Mesenchymal stem cell (in vitro differentiated cells and primary cell): ENCODE measurements around the gene MED27.
"Not testable (repeated sequence)": the region's sequence is repeated elsewhere in the genome, so short reads cannot be mapped to it uniquely, and the experiment has no call there.

ENCODE experiments used
- DNase-seq: peaks from one replicate; pipeline ENCODE4 v3.0.0-alpha.2; 2013
- H2AFZ ChIP-seq: one replicate; pipeline ENCODE4 v1.6.1; 2013; ENCODE audit warnings: low read depth, mild to moderate bottlenecking, control low read depth, inconsistent platforms, low read length, moderate library complexity
- H2AK5ac ChIP-seq: 2 replicates; pipeline ENCODE4 v1.6.1; 2013; ENCODE audit warnings: low read length, moderate library complexity, mild to moderate bottlenecking, inconsistent platforms; ENCODE audit not compliant: severe bottlenecking
- H2BK120ac ChIP-seq: one replicate; pipeline ENCODE4 v1.6.1; 2013; ENCODE audit warnings: low read depth, mild to moderate bottlenecking, inconsistent platforms, low read length, moderate library complexity
- H2BK12ac ChIP-seq, 2 experiments: one replicate each; pipeline ENCODE4 v1.6.1; 2013; ENCODE audit warnings: inconsistent platforms in 2 of 2, low read length in 2 of 2, mild to moderate bottlenecking in 2 of 2, moderate library complexity in 2 of 2, control low read depth in 1 of 2
- H2BK15ac ChIP-seq: one replicate; pipeline ENCODE4 v1.6.1; 2013; ENCODE audit warnings: mild to moderate bottlenecking, low read depth, inconsistent platforms; ENCODE audit not compliant: poor library complexity, severe bottlenecking
- H2BK5ac ChIP-seq: 2 replicates; pipeline ENCODE4 v1.6.1; 2013; ENCODE audit warnings: low read depth, mild to moderate bottlenecking, low read length, control low read depth, inconsistent platforms; ENCODE audit not compliant: poor library complexity, severe bottlenecking
- H3K14ac ChIP-seq, 2 experiments: one replicate each; pipeline ENCODE4 v1.6.1; 2013; ENCODE audit warnings: inconsistent platforms in 2 of 2, low read length in 2 of 2, control low read depth in 1 of 2, mild to moderate bottlenecking in 1 of 2, moderate library complexity in 1 of 2
- H3K18ac ChIP-seq, 2 experiments: one replicate each; pipeline ENCODE4 v1.6.1; 2013; ENCODE audit warnings: inconsistent platforms in 2 of 2, low read length in 2 of 2, control low read depth in 1 of 2, low read depth in 1 of 2, mild to moderate bottlenecking in 1 of 2
- H3K23ac ChIP-seq, 2 experiments: one replicate each; pipeline ENCODE4 v1.6.1; 2013; ENCODE audit warnings: inconsistent platforms in 2 of 2, low read length in 2 of 2, mild to moderate bottlenecking in 2 of 2, moderate library complexity in 2 of 2, control low read depth in 1 of 2
- H3K27ac ChIP-seq: 2 replicates; pipeline ENCODE4 v1.5.1; 2013; ENCODE audit warnings: mild to moderate bottlenecking, moderate library complexity, low read length, control low read depth, inconsistent platforms; ENCODE audit not compliant: poor library complexity, severe bottlenecking
- H3K27me3 ChIP-seq, 2 experiments: 2 replicates each; pipeline versions ENCODE4 v1.6.1 to v1.7.0; 2013; ENCODE audit warnings: low read length in 2 of 2, mild to moderate bottlenecking in 2 of 2, moderate library complexity in 2 of 2, control low read depth in 1 of 2, inconsistent platforms in 1 of 2; ENCODE audit not compliant: control insufficient read depth in 1 of 2, insufficient read depth in 1 of 2
- H3K36me3 ChIP-seq, 2 experiments: 2 replicates each; pipeline versions ENCODE4 v1.6.1 to v1.7.0; 2013; ENCODE audit warnings: low read length in 2 of 2, control low read depth in 1 of 2, inconsistent platforms in 1 of 2, low read depth in 1 of 2, mild to moderate bottlenecking in 1 of 2; ENCODE audit not compliant: insufficient read depth in 2 of 2, control insufficient read depth in 1 of 2
- H3K4ac ChIP-seq, 2 experiments: one replicate each; pipeline ENCODE4 v1.6.1; 2013; ENCODE audit warnings: inconsistent platforms in 2 of 2, low read length in 2 of 2, mild to moderate bottlenecking in 2 of 2, moderate library complexity in 2 of 2, control low read depth in 1 of 2, low read depth in 1 of 2
- H3K4me1 ChIP-seq: 2 replicates; pipeline ENCODE4 v1.6.1; 2013; ENCODE audit warnings: low read depth, low read length, control low read depth; ENCODE audit not compliant: control insufficient read depth, insufficient read depth
- H3K4me2 ChIP-seq: 2 replicates; pipeline ENCODE4 v1.6.1; 2013; ENCODE audit warnings: low read length, mild to moderate bottlenecking, inconsistent platforms; ENCODE audit not compliant: poor library complexity, severe bottlenecking
- H3K4me3 ChIP-seq, 2 experiments: 2 replicates each; pipeline versions ENCODE4 v1.5.1 to v1.7.0; 2013; ENCODE audit warnings: low read length in 2 of 2, mild to moderate bottlenecking in 2 of 2, control low read depth in 1 of 2, low read depth in 1 of 2; ENCODE audit not compliant: insufficient read depth in 1 of 2
- H3K79me1 ChIP-seq: replicated peaks from 2 replicates; pipeline ENCODE4 v1.6.1; 2013; ENCODE audit warnings: mild to moderate bottlenecking, control low read depth, low read length, inconsistent platforms; ENCODE audit not compliant: poor library complexity, severe bottlenecking
- H3K9ac ChIP-seq: 2 replicates; pipeline ENCODE4 v1.7.0; 2013; ENCODE audit warnings: mild to moderate bottlenecking, low read length, moderate library complexity
- H3K9me3 ChIP-seq: 2 replicates; pipeline ENCODE4 v1.7.0; 2013; ENCODE audit warnings: mild to moderate bottlenecking, low read length; ENCODE audit not compliant: control insufficient read depth
- H4K8ac ChIP-seq: one replicate; pipeline ENCODE4 v1.6.1; 2013; ENCODE audit warnings: inconsistent platforms, mild to moderate bottlenecking, low read length, moderate library complexity
- H4K91ac ChIP-seq: one replicate; pipeline ENCODE4 v1.6.1; 2013; ENCODE audit warnings: mild to moderate bottlenecking, low read length, inconsistent platforms
- WGBS: methylation state at CpG from one replicate; pipeline ENCODE4 v1.1.7; 2013; ENCODE audit warnings: mixed read lengths; 5-methylcytosine and 5-hydroxymethylcytosine counted together

MED27 gene

GRCh38 chr9:132058226-132058625 lies 21.4 kb downstream of the MED27 start:
- H3K4me1 ChIP-seq, H3K4me2 ChIP-seq, H4K91ac ChIP-seq, H2BK120ac ChIP-seq, H3K4me3 ChIP-seq, DNase-seq, H2BK15ac ChIP-seq, H3K9me3 ChIP-seq, H3K9ac ChIP-seq, H2BK12ac ChIP-seq, H2BK5ac ChIP-seq, H2AK5ac ChIP-seq, H3K14ac ChIP-seq, H2AFZ ChIP-seq, H3K4ac ChIP-seq, H3K18ac ChIP-seq, H3K27ac ChIP-seq, H4K8ac ChIP-seq, H3K23ac ChIP-seq, H3K27me3 ChIP-seq: not testable (repeated sequence)
- peaks cover 9 to 10% of the 10 kb centered on the region in 2 experiments for H3K36me3 ChIP-seq
- H3K79me1 ChIP-seq, result peaks cover 41% of the 10 kb centered on the region
- 88% methylated on average over 6 of the region's 6 CpGs for WGBS

DNA sequence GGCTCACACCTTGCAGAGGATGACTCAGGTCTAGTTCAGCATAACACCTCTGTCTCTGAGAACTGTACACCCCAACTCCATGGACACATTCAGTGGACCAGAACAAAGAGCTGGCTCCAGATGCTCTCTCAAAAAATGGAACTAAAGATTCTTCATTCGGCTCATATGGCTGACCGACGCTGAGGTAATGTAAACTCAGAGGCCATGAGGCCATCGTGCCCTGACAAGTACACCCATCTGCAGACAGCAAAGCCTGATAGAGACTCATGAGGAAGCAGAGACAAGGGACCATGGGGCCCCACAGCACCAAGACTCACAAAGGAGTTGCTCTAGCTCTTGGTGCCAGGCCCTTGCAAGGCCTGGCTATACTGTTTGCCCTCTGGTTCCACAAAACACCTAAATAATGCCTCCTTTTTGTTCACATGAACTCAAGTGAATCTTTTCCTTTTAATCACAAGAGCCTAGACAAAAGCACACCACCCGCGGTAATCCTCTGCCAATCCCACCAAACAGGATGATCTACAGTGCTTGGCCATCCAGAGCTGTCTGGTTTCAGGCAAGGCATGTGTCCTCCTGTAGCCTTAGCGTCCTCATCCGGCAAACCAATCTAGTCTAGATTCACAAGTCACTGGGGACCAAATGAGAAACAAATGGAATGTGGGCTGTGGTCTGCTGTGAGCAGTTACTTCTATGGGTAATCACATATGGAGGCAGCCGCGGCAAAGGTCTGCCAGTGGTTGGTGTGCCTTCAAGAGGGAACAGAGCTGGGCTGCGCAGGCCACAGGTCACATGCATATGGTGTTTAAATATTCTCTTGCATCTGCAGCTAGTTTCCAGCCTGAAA lies 22.7 kb downstream of the MED27 start:
- 96% methylated on average over 11 of the region's 11 CpGs for WGBS
- no peak overlapping the region for H4K8ac ChIP-seq
- no peak overlapping the region for H3K18ac ChIP-seq
- no peak overlapping the region for H3K23ac ChIP-seq
- H2BK12ac ChIP-seq, result no peak overlapping the region
- H2BK5ac ChIP-seq, result no peak overlapping the region
- H3K79me1 ChIP-seq, result peaks cover 38% of the 10 kb centered on the region
- H3K9me3 ChIP-seq, result no peaks in the 10 kb centered on the region
- H3K36me3 ChIP-seq, result peaks cover 9 to 10% of the 10 kb centered on the region in 2 experiments
- H2AFZ ChIP-seq, result no peak overlapping the region
- no peak overlapping the region for H4K91ac ChIP-seq
- no peak overlapping the region for H2BK120ac ChIP-seq
- H3K4me2 ChIP-seq, result no peak overlapping the region
- no peak overlapping the region for H3K27ac ChIP-seq
- DNase-seq, result no peak
- no peak overlapping the region for H3K4me3 ChIP-seq
- H3K27me3 ChIP-seq, result no peaks in the 10 kb centered on the region
- H3K4me1 ChIP-seq, result peaks cover 9% of the 10 kb centered on the region
- H3K9ac ChIP-seq, result no peak overlapping the region
- no peak overlapping the region for H2AK5ac ChIP-seq
- no peak overlapping the region for H2BK15ac ChIP-seq
- no peak overlapping the region for H3K4ac ChIP-seq
- H3K14ac ChIP-seq, result no peak overlapping the region

DNA sequence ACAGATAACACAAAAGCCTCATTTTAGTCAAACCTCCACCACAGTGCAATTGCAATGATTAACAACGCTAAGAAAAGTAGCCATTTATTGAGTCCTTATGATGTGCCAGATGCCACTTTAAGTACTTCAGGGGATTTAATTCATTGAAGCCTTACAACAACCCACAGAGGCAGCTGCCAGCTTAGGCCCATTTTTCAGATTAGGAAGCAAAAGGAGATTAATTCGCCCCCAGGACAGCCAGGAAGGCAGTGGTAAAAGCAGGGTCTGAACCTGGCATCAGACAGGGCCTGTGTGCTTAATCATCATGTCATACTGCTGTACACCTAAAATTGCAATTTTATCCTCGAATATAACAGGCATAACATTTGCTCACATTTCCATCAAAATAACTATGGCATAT lies 23.9 kb downstream of the MED27 start:
- WGBS, result 96% methylated on average over 3 of the region's 3 CpGs
- Histone ChIP-seq H3K27me3 (no peaks in the 10 kb centered on the region), H4K91ac (no peak overlapping the region), H2BK12ac (no peak overlapping the region), H2BK120ac (no peak overlapping the region), H3K23ac (no peak overlapping the region), H4K8ac (no peak overlapping the region), H3K18ac (no peak overlapping the region), H2AK5ac (no peak overlapping the region), H3K4me3 (no peak overlapping the region), H3K79me1 (peaks cover 39% of the 10 kb centered on the region), H3K27ac (no peak overlapping the region), H3K14ac (no peak overlapping the region), H3K4me1 (peaks cover 7% of the 10 kb centered on the region), H3K9me3 (no peaks in the 10 kb centered on the region), H2BK5ac (no peak overlapping the region), H2AFZ (no peak overlapping the region), H3K36me3 (peaks cover 9 to 10% of the 10 kb centered on the region in 2 experiments), H3K4me2 (no peak overlapping the region), H2BK15ac (no peak overlapping the region), H3K9ac (no peak overlapping the region), H3K4ac (no peak overlapping the region)
- no peak for DNase-seq

GRCh38 chr9:132054024-132054423 lies 25.6 kb downstream of the MED27 start:
- Histone ChIP-seq H4K8ac (no peak overlapping the region), H3K4me1 (peaks cover 11% of the 10 kb centered on the region), H2AFZ (no peak overlapping the region), H3K4ac (no peak overlapping the region), H3K27me3 (no peaks in the 10 kb centered on the region), H3K23ac (no peak overlapping the region), H3K79me1 (peaks cover 42% of the 10 kb centered on the region), H2AK5ac (no peak overlapping the region), H3K9me3 (no peaks in the 10 kb centered on the region), H3K27ac (no peak overlapping the region), H2BK12ac (no peak overlapping the region), H4K91ac (no peak overlapping the region), H3K18ac (no peak overlapping the region), H2BK5ac (no peak overlapping the region), H2BK120ac (no peak overlapping the region), H3K36me3 (peaks cover 5 to 10% of the 10 kb centered on the region in 2 experiments), H3K4me3 (no peak overlapping the region), H2BK15ac (no peak overlapping the region), H3K14ac (no peak overlapping the region), H3K9ac (no peak overlapping the region), H3K4me2 (no peak overlapping the region)
- WGBS, result 90% methylated on average over 11 of the region's 11 CpGs
- no peak for DNase-seq
